Spleen (tissue), 11 donors: Measurements from ENCODE around the gene NGEF. TPM values are rescaled to one million over a fixed set of nuclear protein-coding genes. Genes with fewer than 3 reads are reported as not detected.
A peak's percentile ranks its signal among the peaks of the same experiment; 100 is the strongest.

ENCODE experiments used
- DNase-seq: peaks from one replicate; pipeline ENCODE4 v3.0.0-alpha.2; 2020
- H3K27ac ChIP-seq, 8 donors: fragments of 200-600 bp; sonication (generic) in 7 of 8; 1 replicate in 4 of 8; 2 replicates in 4 of 8; pipeline versions ENCODE4 v1.5.0 to v1.8.0; 2016 to 2021; ENCODE audit warnings: inconsistent platforms in 4 of 8, mild to moderate bottlenecking in 4 of 8, moderate library complexity in 1 of 8
- H3K27me3 ChIP-seq, 7 donors: fragments of 200-600 bp; sonication (generic) in 6 of 7; replicated peaks in 1 of 7; 1 replicate in 4 of 7; 2 replicates in 3 of 7; pipeline versions ENCODE4 v1.5.0 to v1.8.0; 2016 to 2021; ENCODE audit warnings: inconsistent platforms in 3 of 7, mild to moderate bottlenecking in 1 of 7
- H3K36me3 ChIP-seq, 6 donors: fragments of 200-600 bp; sonication (generic) in 5 of 6; 1 replicate in 4 of 6; 2 replicates in 2 of 6; pipeline versions ENCODE4 v1.5.0 to v1.8.0; 2016 to 2021; ENCODE audit warnings: inconsistent platforms in 2 of 6
- H3K4me1 ChIP-seq, 6 donors: fragments of 200-600 bp; sonication (generic) in 5 of 6; 1 replicate in 3 of 6; 2 replicates in 3 of 6; pipeline versions ENCODE4 v1.5.0 to v1.8.0; 2016 to 2021; ENCODE audit warnings: inconsistent platforms in 3 of 6
- H3K4me3 ChIP-seq, 8 donors: fragments of 200-600 bp; sonication (generic) in 7 of 8; 1 replicate in 4 of 8; 2 replicates in 4 of 8; pipeline versions ENCODE4 v1.5.0 to v1.8.0; 2016 to 2021; ENCODE audit warnings: inconsistent platforms in 4 of 8, mild to moderate bottlenecking in 4 of 8, moderate library complexity in 2 of 8
- H3K9me3 ChIP-seq, 8 donors: fragments of 200-600 bp; sonication (generic) in 7 of 8; 1 replicate in 4 of 8; 2 replicates in 4 of 8; pipeline versions ENCODE4 v1.5.0 to v1.8.0; 2016 to 2021; ENCODE audit warnings: inconsistent platforms in 4 of 8
- POLR2A ChIP-seq, 3 donors: fragments of 450-650 bp; IDR thresholded peaks; one replicate each; pipeline ENCODE4 v1.5.1; 2017; ENCODE audit warnings: antibody characterized with exemption in 3 of 3, mild to moderate bottlenecking in 1 of 3
- POLR2AphosphoS5 ChIP-seq, 3 donors: sonication (generic); formaldehyde crosslinking; IDR thresholded peaks; one replicate each; pipeline ENCODE4 v1.5.1; 2017; ENCODE audit warnings: antibody characterized with exemption in 3 of 3
- WGBS, 5 donors: extraction: QIAGEN DNeasy Blood & Tissue Kit in 3 of 5; methylation state at CpG; one replicate each; pipeline versions ENCODE4 v1.1.5 to v1.1.7; 2013 to 2018; 5-methylcytosine and 5-hydroxymethylcytosine counted together
- intact Hi-C: fragments of 100-400 bp; cut with DNase I; formaldehyde crosslinking; loops from one replicate; pipeline ENCODE4 v1.15.0; 2023; ENCODE audit warnings: low total_unique reads
- polyA plus RNA-seq, 3 donors: library from polyadenylated mRNA; stranded (reverse); fragments of 200-250 nt; gene quantifications; one replicate each; pipeline ENCODE4 v1.2.1, GENCODE V29; 2013
- total RNA-seq, 7 donors: library from RNA; depleted of rRNA in 3 of 7; stranded (reverse); fragments of >200 nt in 3 of 7; fragmentation: NEBNext Ultra II Directional in 4 of 7; extraction: Animal tissue kit (Norgen Biotek cat#: 25700) in 4 of 7; gene quantifications; one replicate each; pipeline versions ENCODE4 v1.1.0 to v1.2.1, GENCODE V29; 2016 to 2021
- TF ChIP-seq, protein P1 (sequence below), 11 experiments: fragments of 200-600 bp in 7 of 11; fragments of 450-650 bp in 4 of 11; sonication (generic) in 4 of 11; IDR thresholded peaks in 8 of 11; conservative IDR thresholded peaks in 3 of 11; 1 replicate in 7 of 11; 2 replicates in 4 of 11; pipeline versions ENCODE4 v1.4.0 to v1.8.0; 2016 to 2021; ENCODE audit warnings: antibody characterized with exemption in 11 of 11, inconsistent platforms in 4 of 11, mild to moderate bottlenecking in 1 of 11
- donor health status: healthy with polysubstance abuse.
- donor health status: DM: no; HTN: no; CAD: no; lungs with moderate emphysema.
- donor health status: DM: no; HTN: no; CAD: no.
- donor health status: Bipolar disorder and iron deficiency.
- donor health status: healthy.
- donor health status: DM: no; HTN: no; CAD: no.
- donor health status: DM: yes; HTN: yes; CAD: no.

The NGEF gene
- total and polyA plus RNA-seq, 10 donors: 0.23 to 0.79 (median 0.43) TPM; not detected in 5

DNA sequence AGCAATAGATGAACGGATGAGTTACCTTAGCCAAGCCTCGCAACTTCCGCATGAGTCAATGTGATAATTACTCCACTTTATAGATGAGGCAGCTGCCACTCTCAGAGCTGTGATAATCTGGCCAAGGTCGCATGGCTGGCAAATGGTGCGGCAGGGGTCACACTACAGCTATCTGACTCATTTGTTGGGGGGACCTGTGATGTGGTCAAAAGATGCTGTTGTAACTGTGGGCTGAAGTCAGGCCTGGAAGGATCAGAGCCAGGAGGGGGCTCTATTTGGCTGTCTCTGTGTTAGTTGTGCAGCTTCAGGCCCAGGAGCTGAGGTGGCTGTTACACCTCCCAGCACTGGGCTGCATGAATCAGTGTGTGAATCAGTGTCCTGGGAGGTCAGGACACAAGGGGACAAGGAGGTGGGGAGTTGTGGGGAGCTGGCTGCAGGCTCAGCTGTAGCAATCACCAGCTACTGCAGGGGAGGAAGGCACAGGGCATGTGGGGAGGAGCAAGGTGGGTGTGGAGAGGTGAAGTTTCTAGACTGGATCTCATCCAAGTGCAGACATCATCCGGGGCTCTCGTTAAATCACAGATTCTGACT lies 33.1 kb downstream of the NGEF start:
- H3K9me3 ChIP-seq: no peaks in the 10 kb centered on the region
- peaks cover 0 to 24% (median 0%) of the 10 kb centered on the region in 7 donors for H3K27me3 ChIP-seq
- intact Hi-C loops: no loop called here
- H3K36me3 ChIP-seq: no peaks in the 10 kb centered on the region
- no peak for TF ChIP-seq POLR2AphosphoS5 (IDR thresholded peaks at IDR 0.05)
- TF ChIP-seq, protein P1, sequence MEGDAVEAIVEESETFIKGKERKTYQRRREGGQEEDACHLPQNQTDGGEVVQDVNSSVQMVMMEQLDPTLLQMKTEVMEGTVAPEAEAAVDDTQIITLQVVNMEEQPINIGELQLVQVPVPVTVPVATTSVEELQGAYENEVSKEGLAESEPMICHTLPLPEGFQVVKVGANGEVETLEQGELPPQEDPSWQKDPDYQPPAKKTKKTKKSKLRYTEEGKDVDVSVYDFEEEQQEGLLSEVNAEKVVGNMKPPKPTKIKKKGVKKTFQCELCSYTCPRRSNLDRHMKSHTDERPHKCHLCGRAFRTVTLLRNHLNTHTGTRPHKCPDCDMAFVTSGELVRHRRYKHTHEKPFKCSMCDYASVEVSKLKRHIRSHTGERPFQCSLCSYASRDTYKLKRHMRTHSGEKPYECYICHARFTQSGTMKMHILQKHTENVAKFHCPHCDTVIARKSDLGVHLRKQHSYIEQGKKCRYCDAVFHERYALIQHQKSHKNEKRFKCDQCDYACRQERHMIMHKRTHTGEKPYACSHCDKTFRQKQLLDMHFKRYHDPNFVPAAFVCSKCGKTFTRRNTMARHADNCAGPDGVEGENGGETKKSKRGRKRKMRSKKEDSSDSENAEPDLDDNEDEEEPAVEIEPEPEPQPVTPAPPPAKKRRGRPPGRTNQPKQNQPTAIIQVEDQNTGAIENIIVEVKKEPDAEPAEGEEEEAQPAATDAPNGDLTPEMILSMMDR (IDR thresholded peaks at IDR 0.05 in 8 of 11, conservative IDR thresholded peaks at IDR 0.05 in 3 of 11): no peak
- TF ChIP-seq POLR2A (IDR thresholded peaks at IDR 0.05): no peak
- H3K4me1 ChIP-seq: no peaks in the 10 kb centered on the region
- WGBS, 5 donors: 75 to 88% (median 80%) methylated on average over 7 of the region's 7 CpGs
- H3K27ac ChIP-seq: no peak overlapping the region
- peak; percentile 58 for DNase-seq
- H3K4me3 ChIP-seq: no peak overlapping the region

DNA sequence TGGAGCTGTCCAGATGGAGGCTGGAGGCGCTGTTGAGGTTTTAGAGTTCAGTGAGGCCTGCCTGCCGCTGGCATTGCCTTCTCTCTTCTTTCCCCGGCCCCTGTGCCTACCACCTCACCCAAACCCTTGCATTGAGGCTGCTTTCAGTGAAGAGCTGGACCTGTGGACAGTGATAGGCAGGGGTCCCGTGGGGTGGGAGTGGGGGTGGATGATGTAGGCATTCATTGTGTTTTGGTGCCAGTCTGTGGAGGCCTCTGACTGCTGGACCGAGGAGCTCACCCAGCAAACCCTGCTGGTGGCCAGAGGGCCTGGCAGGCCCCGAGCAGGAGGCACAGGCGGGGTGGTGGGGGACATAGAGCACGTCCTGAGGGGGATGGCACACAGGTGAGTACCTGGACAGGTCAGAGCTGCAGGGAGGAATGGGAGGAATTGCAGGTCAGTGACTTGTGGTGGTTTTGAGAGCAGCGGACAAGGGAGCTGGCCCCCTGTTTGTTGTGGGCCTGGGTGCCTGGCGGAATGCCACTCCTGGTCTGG lies 35.6 kb downstream of the NGEF start:
- TF ChIP-seq, protein P1 (IDR thresholded peaks at IDR 0.05 in 8 of 11, conservative IDR thresholded peaks at IDR 0.05 in 3 of 11): no peak
- no peak for TF ChIP-seq POLR2AphosphoS5 (IDR thresholded peaks at IDR 0.05)
- no peak for TF ChIP-seq POLR2A (IDR thresholded peaks at IDR 0.05)
- WGBS, 5 donors: 77 to 92% (median 91%) methylated on average over 8 to 10 of the region's 10 CpGs
- DNase-seq: peak; percentile 46

DNA sequence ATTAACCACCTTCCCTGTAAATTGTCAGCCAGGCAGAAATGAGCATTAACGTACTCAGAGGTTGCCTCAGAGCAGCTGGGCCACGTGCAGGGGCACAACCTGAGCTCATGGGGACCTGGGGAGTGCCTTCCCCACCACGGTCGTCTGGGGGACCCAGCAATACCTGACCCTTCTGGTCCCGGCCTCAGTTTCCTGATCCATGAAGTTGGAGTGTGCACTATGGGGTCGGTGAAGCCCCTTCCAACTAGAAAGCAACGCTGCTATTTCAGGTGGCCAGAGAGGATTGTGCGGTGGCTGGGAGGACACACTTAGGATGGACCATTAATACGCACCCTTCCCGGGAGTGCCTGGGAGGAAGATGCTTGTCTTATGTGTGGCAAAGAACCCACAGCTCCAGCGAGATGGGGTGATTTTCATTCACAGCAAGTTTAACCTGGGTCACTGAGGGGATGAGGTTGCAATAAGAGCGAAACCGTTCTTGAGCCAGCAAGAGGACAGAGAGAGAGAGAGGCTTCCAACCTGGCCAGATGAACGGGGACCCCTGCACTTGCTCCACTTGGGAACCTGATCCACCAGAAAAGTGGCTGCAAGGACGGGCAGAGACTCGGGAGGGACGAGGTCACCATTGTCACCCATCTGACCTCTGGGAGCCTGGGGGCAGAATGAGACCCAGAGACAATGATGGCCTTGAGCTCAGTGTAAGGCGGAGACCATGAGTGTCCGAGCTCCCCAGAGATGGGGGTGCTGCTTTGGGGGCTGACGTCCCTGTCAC lies 36.2 kb downstream of the NGEF start:
- Histone ChIP-seq H3K4me1 (no peaks in the 10 kb centered on the region), H3K27ac (no peak overlapping the region), H3K4me3 (no peak overlapping the region), H3K9me3 (peaks cover 0 to 4% (median 0%) of the 10 kb centered on the region in 8 donors), H3K27me3 (peaks cover 0 to 11% (median 0%) of the 10 kb centered on the region in 7 donors), H3K36me3 (no peaks in the 10 kb centered on the region)
- intact Hi-C loops: no loop called here
- peak; percentile 54 for DNase-seq
- 78 to 90% (median 79%) methylated on average over 20 of the region's 20 CpGs for WGBS, 5 donors
- no peak for TF ChIP-seq POLR2AphosphoS5 (IDR thresholded peaks at IDR 0.05)
- no peak for TF ChIP-seq POLR2A (IDR thresholded peaks at IDR 0.05)
- TF ChIP-seq, protein P1 (IDR thresholded peaks at IDR 0.05 in 8 of 11, conservative IDR thresholded peaks at IDR 0.05 in 3 of 11): no peak

More for the DNA sequence above, 35.6 kb downstream of the NGEF start:
- Histone ChIP-seq H3K9me3 (peaks cover 0 to 4% (median 0%) of the 10 kb centered on the region in 8 donors), H3K27me3 (peaks cover 0 to 14% (median 0%) of the 10 kb centered on the region in 7 donors), H3K4me3 (no peak overlapping the region), H3K27ac (no peak overlapping the region), H3K4me1 (no peaks in the 10 kb centered on the region), H3K36me3 (no peaks in the 10 kb centered on the region)
- intact Hi-C loops: no loop called here

DNA sequence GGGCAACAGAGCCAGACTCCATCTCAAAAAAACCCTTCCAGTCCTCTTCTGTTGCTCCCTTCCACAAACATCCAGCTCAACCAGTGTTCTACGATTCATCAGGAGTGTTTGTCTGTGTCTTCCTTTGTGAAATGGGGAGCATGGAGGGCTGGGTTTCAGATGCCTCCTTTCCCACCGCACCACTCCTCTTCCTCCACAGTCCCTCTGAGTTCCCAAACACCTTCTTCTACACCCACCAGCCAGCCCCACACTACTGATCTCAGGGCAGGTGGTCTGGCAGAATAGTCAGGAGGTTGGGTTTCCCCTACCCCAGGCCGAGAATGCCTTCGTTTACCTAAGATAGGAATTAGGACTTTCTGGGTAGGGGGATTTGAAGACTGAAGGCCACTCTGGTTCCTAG lies 36.9 kb downstream of the NGEF start:
- Histone ChIP-seq H3K4me3 (no peak overlapping the region), H3K36me3 (no peaks in the 10 kb centered on the region), H3K9me3 (peaks cover 0 to 4% (median 0%) of the 10 kb centered on the region in 8 donors), H3K4me1 (no peaks in the 10 kb centered on the region), H3K27ac (no peak overlapping the region), H3K27me3 (peaks cover 0 to 8% (median 0%) of the 10 kb centered on the region in 7 donors)
- TF ChIP-seq, protein P1 (IDR thresholded peaks at IDR 0.05 in 8 of 11, conservative IDR thresholded peaks at IDR 0.05 in 3 of 11): no peak
- TF ChIP-seq POLR2AphosphoS5 (IDR thresholded peaks at IDR 0.05): no peak
- no peak for TF ChIP-seq POLR2A (IDR thresholded peaks at IDR 0.05)
- intact Hi-C loops: no loop called here
- WGBS, 5 donors: 83 to 96% (median 93%) methylated on average over 4 of the region's 4 CpGs
- no peak for DNase-seq
